ENCODE results near the gene GPR37. TPM values are rescaled to one million over a fixed set of nuclear protein-coding genes. Genes with fewer than 3 reads are reported as not detected.

Gene GPR37
- total RNA-seq, 4 donors from 2014 or later, result 5.0 to 15.2 (median 12.5) TPM

GRCh38 chr7:124777268-124777667 lies 11.7 kb upstream of the GPR37 start:
- H3K27me3 ChIP-seq, result no peaks in the 10 kb centered on the region
- H3K9me3 ChIP-seq, result no peaks in the 10 kb centered on the region
- TF ChIP-seq EP300 (IDR thresholded peaks at IDR 0.05) (no peak), CTCF (IDR thresholded peaks at IDR 0.05) (no peak), POLR2A (IDR thresholded peaks at IDR 0.05; ENCODE audit: low read depth) (no peak), POLR2AphosphoS5 (IDR thresholded peaks at IDR 0.05) (no peak)
- H3K4me1 ChIP-seq, result no peaks in the 10 kb centered on the region
- DNase-seq (ENCODE audit: extremely low spot score), result no peak
- no peak overlapping the region for H3K4me3 ChIP-seq
- no peak overlapping the region for H3K27ac ChIP-seq (replicated peaks in 1 of 4)
- H3K36me3 ChIP-seq, result no peaks in the 10 kb centered on the region
- WGBS, result 82% methylated on average over 2 of the region's 2 CpGs
- intact Hi-C loops (cut with DNase I), result no loop called here

GRCh38 chr7:124776153-124776552 lies 10.6 kb upstream of the GPR37 start:
- WGBS, result 65% methylated on average over 2 of the region's 2 CpGs
- no peak for DNase-seq (ENCODE audit: extremely low spot score)
- Histone ChIP-seq H3K27me3 (no peaks in the 10 kb centered on the region), H3K4me1 (no peaks in the 10 kb centered on the region), H3K4me3 (no peak overlapping the region), H3K36me3 (no peaks in the 10 kb centered on the region), H3K9me3 (no peaks in the 10 kb centered on the region), H3K27ac (replicated peaks in 1 of 4) (no peak overlapping the region)
- TF ChIP-seq POLR2AphosphoS5 (IDR thresholded peaks at IDR 0.05) (no peak), EP300 (IDR thresholded peaks at IDR 0.05) (no peak), CTCF (IDR thresholded peaks at IDR 0.05) (no peak), POLR2A (IDR thresholded peaks at IDR 0.05; ENCODE audit: low read depth) (no peak)
- intact Hi-C loops (cut with DNase I), result no loop called here

GRCh38 chr7:124775422-124775821 lies 9.8 kb upstream of the GPR37 start:
- intact Hi-C loops (cut with DNase I), result no loop called here
- H3K27ac ChIP-seq (replicated peaks in 1 of 4), result no peak overlapping the region
- no peaks in the 10 kb centered on the region for H3K27me3 ChIP-seq
- no peaks in the 10 kb centered on the region for H3K4me1 ChIP-seq
- H3K36me3 ChIP-seq, result no peaks in the 10 kb centered on the region
- no peaks in the 10 kb centered on the region for H3K9me3 ChIP-seq
- H3K4me3 ChIP-seq, result no peak overlapping the region
- TF ChIP-seq POLR2AphosphoS5 (IDR thresholded peaks at IDR 0.05), result no peak
- no peak for TF ChIP-seq POLR2A (IDR thresholded peaks at IDR 0.05; ENCODE audit: low read depth)
- no peak for TF ChIP-seq EP300 (IDR thresholded peaks at IDR 0.05)
- no peak for TF ChIP-seq CTCF (IDR thresholded peaks at IDR 0.05)
- no peak for DNase-seq (ENCODE audit: extremely low spot score)

- TF ChIP-seq CTCF (IDR thresholded peaks at IDR 0.05) (no peak), POLR2AphosphoS5 (IDR thresholded peaks at IDR 0.05) (no peak), EP300 (IDR thresholded peaks at IDR 0.05) (no peak), POLR2A (IDR thresholded peaks at IDR 0.05; ENCODE audit: low read depth) (no peak)
- no peak overlapping the region for H3K27ac ChIP-seq (replicated peaks in 1 of 4)
- 96% methylated on average over 4 of the region's 4 CpGs for WGBS
- intact Hi-C loops (cut with DNase I), result no loop called here
- no peaks in the 10 kb centered on the region for H3K4me1 ChIP-seq
- no peak overlapping the region for H3K4me3 ChIP-seq
- no peak for DNase-seq (ENCODE audit: extremely low spot score)
- H3K27me3 ChIP-seq, result no peaks in the 10 kb centered on the region
- H3K36me3 ChIP-seq, result no peaks in the 10 kb centered on the region
- H3K9me3 ChIP-seq, result no peaks in the 10 kb centered on the region
Observed at GRCh38 chr7:124773938-124774337, 8.3 kb upstream of the GPR37 start.

- intact Hi-C loops (cut with DNase I), result no loop called here
- H3K36me3 ChIP-seq, result no peaks in the 10 kb centered on the region
- DNase-seq (ENCODE audit: extremely low spot score), result no peak
- H3K9me3 ChIP-seq, result no peaks in the 10 kb centered on the region
- no peak overlapping the region for H3K27ac ChIP-seq (replicated peaks in 1 of 4)
- H3K4me3 ChIP-seq, result no peak overlapping the region
- no peaks in the 10 kb centered on the region for H3K4me1 ChIP-seq
- no peak for TF ChIP-seq EP300 (IDR thresholded peaks at IDR 0.05)
- TF ChIP-seq POLR2A (IDR thresholded peaks at IDR 0.05; ENCODE audit: low read depth), result no peak
- TF ChIP-seq CTCF (IDR thresholded peaks at IDR 0.05), result no peak
- TF ChIP-seq POLR2AphosphoS5 (IDR thresholded peaks at IDR 0.05), result no peak
- H3K27me3 ChIP-seq, result no peaks in the 10 kb centered on the region
- 79% methylated on average over 3 of the region's 3 CpGs for WGBS
Observed at GRCh38 chr7:124773339-124773738, 7.7 kb upstream of the GPR37 start.

Data from esophagus muscularis mucosa (tissue), 4 donors.